GM18861 (cell line): ENCODE results near the gene PTPRO.

Experiments
- ATAC-seq: cut with Tn5 transposase; IDR thresholded peaks from one replicate; pipeline ENCODE4 v1.9.1; 2021; ENCODE audit not compliant: unreplicated experiment

The PTPRO gene

GRCh38 chr12:15634010-15634683 lies 311.8 kb downstream of the PTPRO start:
- ATAC-seq, result no peak

GRCh38 chr12:15636060-15636890 lies 314.0 kb downstream of the PTPRO start:
- no peak for ATAC-seq

- no peak for ATAC-seq
These were observed 315.9 kb downstream of the PTPRO start for GRCh38 chr12:15638231-15638630.

DNA sequence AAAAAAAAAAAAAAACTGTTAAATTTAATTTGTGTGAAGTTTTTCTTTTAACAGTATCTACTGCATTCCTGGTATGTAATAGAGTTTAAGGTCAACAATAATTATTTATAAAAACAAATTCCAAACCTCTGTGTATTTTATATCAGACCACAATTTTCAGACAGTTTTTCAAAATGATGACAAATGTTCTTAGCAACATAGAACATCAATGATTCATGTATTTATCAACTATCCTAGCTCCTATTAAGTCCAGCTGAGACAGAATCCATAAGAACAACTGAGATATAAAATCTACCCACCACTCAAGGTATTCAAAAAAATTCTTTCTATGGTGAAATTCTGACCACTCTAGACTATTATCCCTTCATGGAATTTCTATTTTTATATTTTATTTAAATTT lies 322.4 kb downstream of the PTPRO start:
- ATAC-seq, result no peak

DNA sequence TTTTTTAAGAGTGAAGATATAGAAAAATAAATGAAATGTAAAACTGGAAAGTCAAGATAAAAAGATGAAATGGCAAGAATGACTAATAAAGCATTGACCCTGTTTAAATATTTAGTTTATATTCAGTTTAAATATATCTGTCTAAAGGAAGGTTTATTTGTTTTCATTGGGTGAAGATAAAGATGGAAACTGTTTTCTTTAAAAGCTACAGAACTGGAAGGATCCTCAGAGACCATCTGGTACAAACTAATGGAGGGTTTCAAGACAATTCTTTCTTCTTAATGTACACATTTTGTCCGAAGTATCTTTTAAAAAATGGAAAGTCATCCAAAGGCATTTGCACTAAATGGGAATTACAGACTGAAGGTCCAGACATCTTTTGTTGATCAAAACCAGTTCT lies 324.3 kb downstream of the PTPRO start:
- no peak for ATAC-seq
